ENCODE data around the gene KRT38.
"Not testable (repeated sequence)": the region's sequence is repeated elsewhere in the genome, so short reads cannot be mapped to it uniquely, and the experiment has no call there.

The KRT38 gene

GRCh38 chr17:41396340-41396739 lies 44.4 kb downstream of the KRT38 start:
- DNase-seq (ENCODE audit: low read depth in 1 of 2, low spot score in 1 of 2): no peak

- no peak for DNase-seq (ENCODE audit: low read depth in 1 of 2, low spot score in 1 of 2)
These were observed 45.2 kb downstream of the KRT38 start for GRCh38 chr17:41395611-41396010.

GRCh38 chr17:41395044-41395443 lies 45.7 kb downstream of the KRT38 start:
- DNase-seq (ENCODE audit: low read depth in 1 of 2, low spot score in 1 of 2): not testable (repeated sequence)

GRCh38 chr17:41394254-41394996 lies 46.4 kb downstream of the KRT38 start:
- no peak for DNase-seq (ENCODE audit: low read depth in 1 of 2, low spot score in 1 of 2)

- no peak for DNase-seq (ENCODE audit: low read depth in 1 of 2, low spot score in 1 of 2)
These were observed 47.0 kb downstream of the KRT38 start for GRCh38 chr17:41393826-41394225.

- no peak for DNase-seq (ENCODE audit: low read depth in 1 of 2, low spot score in 1 of 2)
These were observed 47.5 kb downstream of the KRT38 start for GRCh38 chr17:41393294-41393693.

GRCh38 chr17:41392278-41392677 lies 48.5 kb downstream of the KRT38 start:
- no peak for DNase-seq (ENCODE audit: low read depth in 1 of 2, low spot score in 1 of 2)

GRCh38 chr17:41391535-41391934 lies 49.2 kb downstream of the KRT38 start:
- no peak for DNase-seq (ENCODE audit: low read depth in 1 of 2, low spot score in 1 of 2)

- DNase-seq (ENCODE audit: low read depth in 1 of 2, low spot score in 1 of 2): no peak
These were observed 50.3 kb downstream of the KRT38 start for GRCh38 chr17:41390411-41390938.

- no peak for DNase-seq (ENCODE audit: low read depth in 1 of 2, low spot score in 1 of 2)
These were observed 53.1 kb downstream of the KRT38 start for GRCh38 chr17:41387670-41388069.

GRCh38 chr17:41386227-41386626 lies 54.6 kb downstream of the KRT38 start:
- DNase-seq (ENCODE audit: low read depth in 1 of 2, low spot score in 1 of 2): no peak

All from stimulated activated CD4-positive, alpha-beta T cell treated with anti-CD3 and anti-CD28 coated beads, Interleukin-15, amount 100 ng/mL, for 1 hour (primary cell).